ENCODE measurements around the gene GJD2. TPM values are rescaled to one million over a fixed set of nuclear protein-coding genes. Genes with fewer than 3 reads are reported as not detected.

Gene GJD2
- total RNA-seq, 1 experiment from 2014 or later = not detected

GRCh38 chr15:34739346-34739745 is 15.5 kb downstream of the GJD2 start:
- Histone ChIP-seq H3K4me1 (ENCODE audit: insufficient read depth, low read length) (no peaks in the 10 kb centered on the region), H2BK12ac (ENCODE audit: insufficient read length, low read depth, low read length) (no peak overlapping the region), H3K27me3 (ENCODE audit: insufficient read depth, low read length) (no peaks in the 10 kb centered on the region), H4K8ac (replicated peaks; ENCODE audit: insufficient read length, low read depth, low read length) (no peak overlapping the region), H3K4ac (ENCODE audit: low read depth, low read length) (no peak overlapping the region), H3K9me3 (ENCODE audit: control insufficient read depth, low read depth, low read length) (no peaks in the 10 kb centered on the region), H3K79me2 (ENCODE audit: insufficient read depth, low read length) (no peaks in the 10 kb centered on the region; the same call in 1 of the 2 replicates), H3K4me2 (ENCODE audit: insufficient read depth, insufficient read length, low read length) (no peak overlapping the region), H4K20me1 (ENCODE audit: control insufficient read depth, insufficient read depth, insufficient read length) (no peaks in the 10 kb centered on the region), H3K79me1 (ENCODE audit: insufficient read depth, low read depth, low read length, poor library complexity, severe bottlenecking) (no peaks in the 10 kb centered on the region), H3K27ac (ENCODE audit: insufficient read length, low read depth, low read length) (no peak overlapping the region), H2AFZ (ENCODE audit: low read length) (no peak overlapping the region), H2AK5ac (ENCODE audit: insufficient read length, low read length) (no peak overlapping the region), H2BK120ac (ENCODE audit: low read depth, low read length, poor library complexity, severe bottlenecking) (no peak overlapping the region), H4K5ac (ENCODE audit: insufficient read length, low read depth, low read length) (no peak overlapping the region), H3K23ac (ENCODE audit: insufficient read length, low read depth, low read length) (no peak overlapping the region), H3K18ac (ENCODE audit: insufficient read length, low read depth, low read length) (no peak overlapping the region), H3K56ac (ENCODE audit: insufficient read length, low read depth, low read length) (no peak overlapping the region), H3T11ph (ENCODE audit: low read length) (no peak overlapping the region), H2BK5ac (ENCODE audit: insufficient read length, low read length) (no peak overlapping the region), H2BK20ac (ENCODE audit: low read depth, low read length, poor library complexity, severe bottlenecking) (no peak overlapping the region), H2BK15ac (ENCODE audit: low read depth, low read length) (no peak overlapping the region), H3K9ac (ENCODE audit: extremely low read depth, insufficient read length, low read length) (no peak overlapping the region), H3K14ac (ENCODE audit: insufficient read depth, low read length) (no peak overlapping the region), H4K91ac (ENCODE audit: insufficient read length, low read depth, low read length) (no peak overlapping the region), H3K23me2 (ENCODE audit: insufficient read length, low read depth, low read length, poor library complexity, severe bottlenecking) (no peaks in the 10 kb centered on the region)
- Mint-ChIP-seq H3K9me3 (no peaks in the 10 kb centered on the region), H3K4me3 (no peak overlapping the region), H3K27ac (no peak overlapping the region), H3K27me3 (ENCODE audit: low read depth) (peaks cover 12% of the 10 kb centered on the region), H3K4me1 (peaks cover 0 to 9% of the 10 kb centered on the region in 2 experiments; a peak in 2 of 4 replicates), H3K36me3 (ENCODE audit: insufficient read depth in 1 of 3, low read depth in 3 of 3) (no peaks in the 10 kb centered on the region)
- no CpG with 5 or more reads among the region's 2 CpGs for WGBS (ENCODE audit: extremely low coverage, insufficient read length, low lambda C conversion rate)
- no peak for TF ChIP-seq CTCF (conservative IDR thresholded peaks at IDR 0.05)
- DNase-seq = no peak
